Raji (cell line): ENCODE data around the gene TMEM205.

Experiments used
- POLR2A ChIP-seq: IDR thresholded peaks from 2 replicates; pipeline ENCODE4 v1.6.1; 2011; ENCODE audit warnings: low read depth, low read length, control low read depth; ENCODE audit not compliant: insufficient read depth

TMEM205 gene

GRCh38 chr19:11375143-11375948, 29.3 kb upstream of the TMEM205 start:
- peak; percentile 71 for TF ChIP-seq POLR2A

- TF ChIP-seq POLR2A: no peak; the same call in 1 of the 2 replicates
Observed at GRCh38 chr19:11374433-11375142, 28.5 kb upstream of the TMEM205 start, which contains the start of gene SWSAP1. Gene SWSAP1, plus strand, starts transcription at chr19:11374666. Its CDS starts 15 bp downstream, at chr19:11374681.

- no peak for TF ChIP-seq POLR2A
Observed at GRCh38 chr19:11373885-11374432, 27.9 kb upstream of the TMEM205 start.

- no peak for TF ChIP-seq POLR2A
Observed at GRCh38 chr19:11373166-11373884, 27.3 kb upstream of the TMEM205 start.

GRCh38 chr19:11370744-11371143, 24.7 kb upstream of the TMEM205 start:
- no peak for TF ChIP-seq POLR2A

GRCh38 chr19:11367528-11367927, 21.5 kb upstream of the TMEM205 start:
- TF ChIP-seq POLR2A: no peak

GRCh38 chr19:11365557-11366117, 19.6 kb upstream of the TMEM205 start:
- no peak for TF ChIP-seq POLR2A

- no peak for TF ChIP-seq POLR2A
Observed at GRCh38 chr19:11364935-11365334, 18.9 kb upstream of the TMEM205 start.

GRCh38 chr19:11364296-11364904, 18.3 kb upstream of the TMEM205 start:
- no peak for TF ChIP-seq POLR2A

- no peak for TF ChIP-seq POLR2A
Observed at GRCh38 chr19:11363881-11364280, 17.8 kb upstream of the TMEM205 start.

GRCh38 chr19:11361771-11362731, 16.0 kb upstream of the TMEM205 start:
- no peak for TF ChIP-seq POLR2A

- TF ChIP-seq POLR2A: no peak
Observed at GRCh38 chr19:11361037-11361770, 15.1 kb upstream of the TMEM205 start.

GRCh38 chr19:11359421-11359820, 13.4 kb upstream of the TMEM205 start:
- TF ChIP-seq POLR2A: no peak
